Measurements from ENCODE around the gene C1orf159.

DNA sequence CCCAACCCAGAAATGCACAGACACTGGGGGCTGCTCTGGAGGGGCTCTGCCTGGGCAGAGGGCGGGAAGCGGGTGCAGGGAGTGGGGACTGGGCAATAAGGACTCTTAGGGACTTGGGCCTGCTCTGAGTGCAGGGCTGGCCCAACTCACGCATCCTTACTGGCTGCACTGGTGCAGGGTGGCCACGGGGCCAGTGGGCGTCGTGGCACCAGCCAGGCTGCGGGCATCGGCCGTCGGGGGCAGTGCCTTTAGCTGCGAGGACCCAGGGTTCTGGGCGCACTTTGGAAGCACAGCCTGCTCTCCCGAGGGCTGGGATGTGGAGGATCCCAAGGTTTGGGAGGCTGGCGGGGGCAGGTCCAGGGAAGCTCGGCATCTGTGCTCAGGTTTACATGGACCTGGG lies 30.7 kb upstream of the C1orf159 start:
- no peak for TF ChIP-seq EZH2phosphoT487 (IDR thresholded peaks at IDR 0.05)
- no peak for TF ChIP-seq CTCF (IDR thresholded peaks at IDR 0.05)
- TF ChIP-seq EZH2 (IDR thresholded peaks at IDR 0.05): no peak

All from neural progenitor cell (in vitro differentiated cells).